Measurements from ENCODE around the gene CACNA1C.

DNA sequence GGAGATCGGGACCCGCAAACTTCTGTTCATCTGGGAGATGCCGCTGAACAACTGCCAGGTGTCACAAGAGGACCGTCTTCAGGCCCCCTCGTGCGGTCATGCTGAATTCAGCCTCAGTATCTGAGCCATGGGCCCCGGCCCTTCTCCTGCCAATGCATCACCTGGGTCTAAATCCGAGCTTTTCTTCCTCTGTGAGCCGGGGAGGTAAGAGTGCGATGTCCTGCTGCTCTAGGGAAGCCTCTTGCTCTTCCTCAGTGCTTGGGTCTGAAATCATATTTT is 586.2 kb downstream of the CACNA1C start:
- TF ChIP-seq, protein P1, sequence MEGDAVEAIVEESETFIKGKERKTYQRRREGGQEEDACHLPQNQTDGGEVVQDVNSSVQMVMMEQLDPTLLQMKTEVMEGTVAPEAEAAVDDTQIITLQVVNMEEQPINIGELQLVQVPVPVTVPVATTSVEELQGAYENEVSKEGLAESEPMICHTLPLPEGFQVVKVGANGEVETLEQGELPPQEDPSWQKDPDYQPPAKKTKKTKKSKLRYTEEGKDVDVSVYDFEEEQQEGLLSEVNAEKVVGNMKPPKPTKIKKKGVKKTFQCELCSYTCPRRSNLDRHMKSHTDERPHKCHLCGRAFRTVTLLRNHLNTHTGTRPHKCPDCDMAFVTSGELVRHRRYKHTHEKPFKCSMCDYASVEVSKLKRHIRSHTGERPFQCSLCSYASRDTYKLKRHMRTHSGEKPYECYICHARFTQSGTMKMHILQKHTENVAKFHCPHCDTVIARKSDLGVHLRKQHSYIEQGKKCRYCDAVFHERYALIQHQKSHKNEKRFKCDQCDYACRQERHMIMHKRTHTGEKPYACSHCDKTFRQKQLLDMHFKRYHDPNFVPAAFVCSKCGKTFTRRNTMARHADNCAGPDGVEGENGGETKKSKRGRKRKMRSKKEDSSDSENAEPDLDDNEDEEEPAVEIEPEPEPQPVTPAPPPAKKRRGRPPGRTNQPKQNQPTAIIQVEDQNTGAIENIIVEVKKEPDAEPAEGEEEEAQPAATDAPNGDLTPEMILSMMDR (IDR thresholded peaks at IDR 0.05; ENCODE audit: low read depth, low read length, poor library complexity, severe bottlenecking): no peak
- no peak for TF ChIP-seq EZH2phosphoT487 (IDR thresholded peaks at IDR 0.05; ENCODE audit: borderline replicate concordance, low read length)

Measured in DOHH2 (cell line).